Left renal pelvis (tissue), 4 donors: ENCODE measurements around the gene ARHGAP45. TPM values are rescaled to one million over a fixed set of nuclear protein-coding genes. Genes with fewer than 3 reads are reported as not detected.

Source experiments
- DNase-seq, 4 donors: peaks; one replicate each; pipeline ENCODE4 v3.0.0-alpha.2; 2013; ENCODE audit warnings: low read depth in 4 of 4, low spot score in 3 of 4
- polyA plus RNA-seq, 4 donors: library from polyadenylated mRNA; unstranded; fragments of 120-200 nt; gene quantifications; one replicate each; pipeline ENCODE4 v1.2.1, GENCODE V29; 2013; ENCODE audit not compliant: insufficient read length in 4 of 4

ARHGAP45 gene
- polyA plus RNA-seq, 4 donors, result 8.2 to 14.4 (median 8.9) TPM

- no peak for DNase-seq
Measured at GRCh38 chr19:1054102-1055027, 12.6 kb upstream of the ARHGAP45 start.

- DNase-seq, result no peak
Measured at GRCh38 chr19:1055028-1055425, 11.9 kb upstream of the ARHGAP45 start.

GRCh38 chr19:1055886-1056620, 10.9 kb upstream of the ARHGAP45 start:
- no peak for DNase-seq

- DNase-seq, result no peak
Measured at GRCh38 chr19:1057176-1057855, 9.7 kb upstream of the ARHGAP45 start.

- no peak for DNase-seq
Measured at GRCh38 chr19:1058112-1058511, 8.9 kb upstream of the ARHGAP45 start.

- no peak for DNase-seq
Measured at GRCh38 chr19:1060689-1061088, 6.3 kb upstream of the ARHGAP45 start.

- DNase-seq, result no peak
Measured at GRCh38 chr19:1061987-1062386, 5.0 kb upstream of the ARHGAP45 start.

GRCh38 chr19:1062387-1063029, 4.5 kb upstream of the ARHGAP45 start:
- no peak for DNase-seq

GRCh38 chr19:1063030-1063908, 3.7 kb upstream of the ARHGAP45 start:
- no peak for DNase-seq

- no peak for DNase-seq
Measured at GRCh38 chr19:1063909-1064660, 2.9 kb upstream of the ARHGAP45 start.

GRCh38 chr19:1064661-1065605, 2.0 kb upstream of the ARHGAP45 start:
- DNase-seq, result peak in 1 of 4 donors; percentile 25

GRCh38 chr19:1065606-1066109, 1.3 kb upstream of the ARHGAP45 start:
- no peak for DNase-seq

- DNase-seq, result no peak
Measured at GRCh38 chr19:1066251-1066747, 668 bp upstream of the ARHGAP45 start.

GRCh38 chr19:1067341-1067957, 482 bp downstream of the ARHGAP45 start:
- DNase-seq, result no peak

- DNase-seq, result no peak
Measured at GRCh38 chr19:1068009-1069001, 1.3 kb downstream of the ARHGAP45 start.
